ENCODE data around the gene FAM174B. TPM values are rescaled to one million over a fixed set of nuclear protein-coding genes. Genes with fewer than 3 reads are reported as not detected.

The FAM174B gene
- total RNA-seq, 2 donors from 2014 or later: 6.1 to 10.0 TPM

DNA sequence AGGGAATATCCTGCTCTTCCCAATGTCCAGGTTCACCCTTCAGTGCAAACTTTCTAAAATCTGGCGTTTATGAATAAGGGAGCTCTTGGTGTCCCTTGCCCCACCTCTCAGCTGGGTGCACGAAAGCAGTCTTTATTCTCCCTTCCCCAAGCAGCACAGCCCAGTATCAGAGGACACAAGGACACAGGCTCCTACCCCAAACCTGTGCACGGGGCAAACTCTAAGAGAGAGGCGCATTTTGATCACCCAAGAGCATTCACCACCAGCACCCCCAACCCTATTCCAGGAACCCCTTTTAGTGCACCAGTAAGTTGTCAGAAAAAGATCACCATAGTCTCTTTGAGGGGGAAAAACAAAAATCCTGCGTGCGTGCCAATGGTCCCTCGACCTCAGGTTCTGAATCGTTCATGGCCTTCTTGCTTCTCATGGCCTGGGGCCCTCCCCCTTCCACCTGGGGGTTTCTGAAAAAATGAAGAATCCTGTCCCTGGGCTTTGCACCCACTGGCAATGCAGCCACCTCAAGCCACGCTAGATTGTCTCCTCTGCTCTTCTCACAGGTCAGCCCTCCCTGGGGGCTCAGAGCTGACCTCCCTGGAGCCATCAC, 78.9 kb downstream of the FAM174B start:
- ATAC-seq (ENCODE audit: insufficient number of reproducible peaks, low FRiP score, low read depth): no peak
- DNase-seq (ENCODE audit: low spot score): no peak
- Histone ChIP-seq H3K27me3 (replicated peaks; ENCODE audit: insufficient read depth) (no peaks in the 10 kb centered on the region), H3K27ac (no peak overlapping the region), H3K36me3 (no peaks in the 10 kb centered on the region), H3K4me3 (no peak overlapping the region), H3K4me1 (ENCODE audit: control insufficient read depth in 1 of 2, low read depth in 2 of 2) (no peaks in the 10 kb centered on the region), H3K9me3 (no peaks in the 10 kb centered on the region)
- no peak for TF ChIP-seq CTCF (IDR thresholded peaks at IDR 0.05)

DNA sequence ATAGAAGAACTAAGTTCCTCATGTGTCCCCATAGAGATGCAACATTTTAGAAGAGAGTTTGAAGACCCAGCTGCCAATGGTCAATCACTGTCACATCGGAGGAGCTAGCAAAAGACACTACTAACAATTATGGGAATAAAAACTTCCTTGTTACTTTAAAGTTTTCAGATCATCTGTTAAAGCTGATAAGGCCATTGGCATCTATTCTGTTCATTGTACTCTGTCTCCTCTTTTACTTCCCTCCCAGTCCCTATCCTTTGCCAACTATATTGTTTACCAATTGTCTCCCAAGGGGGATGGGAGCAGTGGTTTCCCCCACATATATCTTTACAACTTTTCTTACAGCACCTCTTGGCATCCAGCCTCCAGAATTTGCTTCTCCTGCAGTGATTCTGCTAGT, 81.0 kb downstream of the FAM174B start:
- Histone ChIP-seq H3K36me3 (no peaks in the 10 kb centered on the region), H3K4me1 (ENCODE audit: control insufficient read depth in 1 of 2, low read depth in 2 of 2) (no peaks in the 10 kb centered on the region), H3K4me3 (no peak overlapping the region), H3K27me3 (replicated peaks; ENCODE audit: insufficient read depth) (no peaks in the 10 kb centered on the region), H3K9me3 (no peaks in the 10 kb centered on the region), H3K27ac (no peak overlapping the region)
- DNase-seq (ENCODE audit: low spot score): no peak
- ATAC-seq (ENCODE audit: insufficient number of reproducible peaks, low FRiP score, low read depth): no peak
- no peak for TF ChIP-seq CTCF (IDR thresholded peaks at IDR 0.05)

DNA sequence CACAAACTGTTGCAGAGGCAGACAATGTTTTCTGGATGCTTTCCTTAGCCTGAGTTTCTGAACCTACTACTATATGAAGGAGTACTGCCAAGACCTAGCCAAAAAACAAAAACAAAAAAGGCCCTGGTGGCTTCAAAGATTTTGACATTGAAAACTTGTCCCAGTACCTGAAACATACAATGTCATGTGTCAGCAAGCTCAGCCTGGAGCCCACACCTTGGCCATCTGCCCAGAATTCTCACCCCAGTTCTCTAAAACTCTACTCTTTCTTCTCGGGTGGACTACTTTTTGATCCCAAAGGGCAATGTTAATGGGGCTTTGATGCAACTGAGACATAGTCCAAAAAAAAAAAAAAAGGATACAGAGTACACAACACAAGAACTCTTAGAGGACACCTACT, 81.4 kb downstream of the FAM174B start:
- Histone ChIP-seq H3K4me3 (no peak overlapping the region), H3K27me3 (replicated peaks; ENCODE audit: insufficient read depth) (no peaks in the 10 kb centered on the region), H3K9me3 (no peaks in the 10 kb centered on the region), H3K27ac (no peak overlapping the region), H3K36me3 (no peaks in the 10 kb centered on the region), H3K4me1 (ENCODE audit: control insufficient read depth in 1 of 2, low read depth in 2 of 2) (no peaks in the 10 kb centered on the region)
- no peak for TF ChIP-seq CTCF (IDR thresholded peaks at IDR 0.05)
- ATAC-seq (ENCODE audit: insufficient number of reproducible peaks, low FRiP score, low read depth) (no peak), DNase-seq (ENCODE audit: low spot score) (no peak)

DNA sequence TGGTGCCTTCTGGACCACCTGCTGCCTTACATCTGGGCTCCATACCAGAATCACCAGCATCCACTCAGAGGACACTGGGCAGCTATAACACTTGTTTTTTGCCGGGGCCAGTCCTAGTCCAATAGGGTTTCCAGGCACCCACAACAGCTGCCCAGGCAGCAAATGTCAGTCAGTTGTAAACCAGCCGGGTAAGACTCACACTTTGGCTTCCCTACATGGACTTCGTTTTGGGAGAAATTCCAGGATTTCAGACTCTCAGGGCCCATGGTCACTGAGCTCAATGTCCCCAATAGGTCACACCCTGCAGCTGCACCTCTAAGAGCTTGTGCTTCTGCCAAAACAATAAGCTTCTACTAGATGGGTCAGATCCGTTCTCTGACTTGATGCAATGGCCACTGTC, 83.8 kb downstream of the FAM174B start:
- no peaks in the 10 kb centered on the region for H3K4me1 ChIP-seq (ENCODE audit: control insufficient read depth in 1 of 2, low read depth in 2 of 2)
- no peak overlapping the region for H3K4me3 ChIP-seq
- DNase-seq (ENCODE audit: low spot score) (no peak), ATAC-seq (ENCODE audit: insufficient number of reproducible peaks, low FRiP score, low read depth) (no peak)
- H3K36me3 ChIP-seq: no peaks in the 10 kb centered on the region
- H3K9me3 ChIP-seq: no peaks in the 10 kb centered on the region
- no peak overlapping the region for H3K27ac ChIP-seq
- H3K27me3 ChIP-seq (replicated peaks; ENCODE audit: insufficient read depth): no peaks in the 10 kb centered on the region
- TF ChIP-seq CTCF (IDR thresholded peaks at IDR 0.05): no peak

DNA sequence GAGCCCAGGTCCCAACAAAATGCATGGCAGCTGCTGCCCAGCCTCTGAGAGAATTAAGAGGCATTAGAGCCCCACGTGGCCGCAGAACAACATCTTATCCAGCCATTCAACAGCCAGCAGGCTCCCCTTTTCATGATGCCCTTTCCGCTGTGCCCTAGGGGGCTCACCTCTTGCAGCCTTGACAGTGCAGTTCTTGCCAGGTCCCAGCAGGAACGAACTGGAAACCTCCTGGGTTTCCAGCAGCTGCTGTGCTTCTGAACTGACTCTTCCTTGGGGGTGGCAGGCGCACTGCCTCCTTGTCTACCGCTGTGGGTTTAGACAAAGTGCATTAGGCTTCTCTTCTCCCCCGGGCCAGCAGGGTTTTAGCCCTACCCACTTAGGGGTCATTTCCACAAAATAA, 85.2 kb downstream of the FAM174B start:
- Histone ChIP-seq H3K4me3 (no peak overlapping the region), H3K9me3 (no peaks in the 10 kb centered on the region), H3K27me3 (replicated peaks; ENCODE audit: insufficient read depth) (no peaks in the 10 kb centered on the region), H3K4me1 (ENCODE audit: control insufficient read depth in 1 of 2, low read depth in 2 of 2) (no peaks in the 10 kb centered on the region), H3K27ac (no peak overlapping the region), H3K36me3 (no peaks in the 10 kb centered on the region)
- DNase-seq (ENCODE audit: low spot score) (no peak), ATAC-seq (ENCODE audit: insufficient number of reproducible peaks, low FRiP score, low read depth) (no peak)
- no peak for TF ChIP-seq CTCF (IDR thresholded peaks at IDR 0.05)

Measured in thoracic aorta (tissue), 2 donors.